CD14-positive monocyte (primary cell): ENCODE results near the gene CRYAB. TPM values are rescaled to one million over a fixed set of nuclear protein-coding genes. Genes with fewer than 3 reads are reported as not detected.

Source experiments
- DNase-seq, 3 donors: peaks; one replicate each; pipeline ENCODE4 v3.0.0-alpha.2; 2011 to 2022
- H2AFZ ChIP-seq: 2 replicates; pipeline ENCODE4 v1.6.0; 2012; ENCODE audit warnings: mild to moderate bottlenecking, low read depth, low read length, inconsistent platforms; ENCODE audit not compliant: insufficient read depth, poor library complexity, severe bottlenecking
- H3K27ac ChIP-seq, 2 donors: 1 replicate in 1 of 2; 2 replicates in 1 of 2; pipeline ENCODE4 v1.5.1; 2012 to 2013; ENCODE audit warnings: low read length in 2 of 2, control low read depth in 1 of 2, inconsistent platforms in 1 of 2, low read depth in 1 of 2, mild to moderate bottlenecking in 1 of 2
- H3K27me3 ChIP-seq, 2 donors: one replicate each; pipeline versions ENCODE4 v1.6.0 to v1.6.1; 2011 to 2013; ENCODE audit warnings: low read length in 2 of 2; ENCODE audit not compliant: control insufficient read depth in 2 of 2, insufficient read depth in 2 of 2
- H3K36me3 ChIP-seq, 2 donors: replicated peaks in 1 of 2; 1 replicate in 1 of 2; 2 replicates in 1 of 2; pipeline versions ENCODE4 v1.5.1 to v1.6.1; 2012 to 2013; ENCODE audit warnings: low read length in 2 of 2, control low read depth in 1 of 2, inconsistent platforms in 1 of 2, mild to moderate bottlenecking in 1 of 2; ENCODE audit not compliant: insufficient read depth in 2 of 2, control insufficient read depth in 1 of 2
- H3K4me1 ChIP-seq, 2 donors: 1 replicate in 1 of 2; 2 replicates in 1 of 2; pipeline versions ENCODE4 v1.5.1 to v1.6.1; 2012 to 2013; ENCODE audit warnings: low read length in 2 of 2, control low read depth in 1 of 2, inconsistent platforms in 1 of 2, mild to moderate bottlenecking in 1 of 2, moderate library complexity in 1 of 2; ENCODE audit not compliant: insufficient read depth in 2 of 2, control insufficient read depth in 1 of 2
- H3K4me2 ChIP-seq: replicated peaks from 2 replicates; pipeline ENCODE3; 2012; ENCODE audit warnings: low read length, moderate library complexity, mild to moderate bottlenecking; ENCODE audit not compliant: poor library complexity, severe bottlenecking; ENCODE audit errors: extremely low read depth
- H3K4me3 ChIP-seq, 3 experiments: fragments of 200-600 bp in 1 of 3; sonication (generic) in 1 of 3; replicated peaks in 1 of 3; 1 replicate in 2 of 3; 2 replicates in 1 of 3; pipeline ENCODE4 v1.5.1; 2011 to 2013; ENCODE audit warnings: low read length in 3 of 3, mild to moderate bottlenecking in 3 of 3, control low read depth in 2 of 3, low read depth in 2 of 3, inconsistent platforms in 1 of 3, moderate library complexity in 1 of 3
- H3K79me2 ChIP-seq: 2 replicates; pipeline ENCODE4 v1.6.0; 2012; ENCODE audit warnings: mild to moderate bottlenecking, control low read depth, inconsistent platforms, low read length, moderate library complexity; ENCODE audit not compliant: insufficient read depth
- H3K9ac ChIP-seq: 2 replicates; pipeline ENCODE4 v1.6.0; 2017; ENCODE audit warnings: low read length, mild to moderate bottlenecking; ENCODE audit not compliant: insufficient read depth, poor library complexity, severe bottlenecking
- H3K9me3 ChIP-seq, 2 donors: replicated peaks in 1 of 2; 1 replicate in 1 of 2; 2 replicates in 1 of 2; pipeline versions ENCODE4 v1.5.1 to v1.6.1; 2012 to 2013; ENCODE audit warnings: low read length in 2 of 2, control low read depth in 1 of 2; ENCODE audit not compliant: control insufficient read depth in 1 of 2, insufficient read depth in 1 of 2
- H4K20me1 ChIP-seq: 2 replicates; pipeline ENCODE4 v1.6.0; 2012; ENCODE audit warnings: mild to moderate bottlenecking, low read length, control low read depth, moderate library complexity; ENCODE audit not compliant: insufficient read depth
- H3K27ac Mint-ChIP-seq, 7 donors: one replicate each; pipeline ENCODE4 v1.8.0; 2020; ENCODE audit warnings: mild to moderate bottlenecking in 7 of 7, mixed read lengths in 7 of 7, moderate library complexity in 6 of 7, inconsistent platforms in 2 of 7
- H3K27me3 Mint-ChIP-seq, 3 donors: one replicate each; pipeline ENCODE4 v1.8.0; 2021 to 2022; ENCODE audit warnings: low read depth in 3 of 3, mild to moderate bottlenecking in 3 of 3, mixed read lengths in 3 of 3, moderate library complexity in 3 of 3, inconsistent platforms in 1 of 3
- H3K36me3 Mint-ChIP-seq, 2 donors: one replicate each; pipeline ENCODE4 v1.8.0; 2020; ENCODE audit warnings: mixed read lengths in 2 of 2, inconsistent platforms in 1 of 2, mild to moderate bottlenecking in 1 of 2
- H3K4me1 Mint-ChIP-seq: one replicate; pipeline ENCODE4 v1.8.0; 2020; ENCODE audit warnings: mild to moderate bottlenecking, mixed read lengths
- H3K4me3 Mint-ChIP-seq, 2 donors: one replicate each; pipeline ENCODE4 v1.8.0; 2020; ENCODE audit warnings: mild to moderate bottlenecking in 2 of 2, mixed read lengths in 2 of 2, moderate library complexity in 1 of 2
- H3K9me3 Mint-ChIP-seq, 7 donors: one replicate each; pipeline ENCODE4 v1.8.0; 2020 to 2022; ENCODE audit warnings: mixed read lengths in 7 of 7, mild to moderate bottlenecking in 6 of 7, moderate library complexity in 6 of 7, inconsistent platforms in 2 of 7
- CTCF ChIP-seq: fragments of 200-600 bp; IDR thresholded peaks from one replicate; pipeline ENCODE4 v1.8.0; 2022; ENCODE audit warnings: antibody characterized with exemption, mild to moderate bottlenecking
- WGBS: methylation state at CpG from one replicate; pipeline ENCODE4 v1.1.5; 2013; ENCODE audit warnings: missing lambda C conversion rate; ENCODE audit not compliant: insufficient coverage; 5-methylcytosine and 5-hydroxymethylcytosine counted together
- intact Hi-C, 2 donors: fragments of 100-400 bp; cut with micrococcal nuclease; formaldehyde crosslinking; loops; one replicate each; pipeline versions ENCODE4 v1.15.0 to v1.15.1; 2023
- polyA plus RNA-seq, 3 donors: library from polyadenylated mRNA; depleted of rRNA in 1 of 3; unstranded in 2 of 3; stranded (reverse) in 1 of 3; fragments of 300-500 nt in 2 of 3; fragments of >200 nt in 1 of 3; fragmentation: Illumina TruSeq in 2 of 3; gene quantifications; 1 replicate in 2 of 3; 2 replicates in 1 of 3; pipeline ENCODE4 v1.2.3, GENCODE V29; 2012 to 2021

CRYAB gene
- polyA plus RNA-seq, 3 donors = not detected

GRCh38 chr11:111944139-111944538 lies 32.6 kb upstream of the CRYAB start:
- Histone ChIP-seq H2AFZ (peak overlapping the region; percentile 20), H3K79me2 (no peaks in the 10 kb centered on the region), H3K27me3 (no peaks in the 10 kb centered on the region), H4K20me1 (no peaks in the 10 kb centered on the region), H3K9ac (no peak overlapping the region), H3K4me1 (peaks cover 9 to 10% of the 10 kb centered on the region in 2 donors), H3K4me2 (no peak overlapping the region), H3K4me3 (no peak overlapping the region), H3K27ac (no peak overlapping the region), H3K9me3 (no peaks in the 10 kb centered on the region), H3K36me3 (no peaks in the 10 kb centered on the region)
- Mint-ChIP-seq H3K27ac (peak overlapping the region in 2 of 7 donors; percentile 46 to 64), H3K4me3 (no peak overlapping the region), H3K4me1 (peaks cover 24% of the 10 kb centered on the region), H3K36me3 (no peaks in the 10 kb centered on the region), H3K9me3 (no peaks in the 10 kb centered on the region), H3K27me3 (peaks cover 0 to 2% (median 0%) of the 10 kb centered on the region in 3 donors)
- WGBS = 51% methylated on average over 3 of the region's 3 CpGs
- intact Hi-C loops = no loop called here
- DNase-seq = no peak
- no peak for TF ChIP-seq CTCF

GRCh38 chr11:111942829-111943228 lies 31.3 kb upstream of the CRYAB start:
- H3K9ac ChIP-seq = no peak overlapping the region
- no peak for TF ChIP-seq CTCF
- Mint-ChIP-seq H3K4me1 (peaks cover 31% of the 10 kb centered on the region), H3K4me3 (no peak overlapping the region), H3K36me3 (no peaks in the 10 kb centered on the region), H3K27me3 (peaks cover 0 to 2% (median 2%) of the 10 kb centered on the region in 3 donors), H3K27ac (no peak overlapping the region), H3K9me3 (no peaks in the 10 kb centered on the region)
- no peak overlapping the region for H3K4me3 ChIP-seq
- WGBS = 100% methylated on average over 3 of the region's 7 CpGs
- no peaks in the 10 kb centered on the region for H3K9me3 ChIP-seq
- intact Hi-C loops = no loop called here
- no peaks in the 10 kb centered on the region for H3K79me2 ChIP-seq
- no peak overlapping the region for H3K27ac ChIP-seq
- no peak overlapping the region for H2AFZ ChIP-seq
- no peaks in the 10 kb centered on the region for H4K20me1 ChIP-seq
- H3K27me3 ChIP-seq = no peaks in the 10 kb centered on the region
- H3K4me2 ChIP-seq = no peak overlapping the region
- peaks cover 22 to 23% of the 10 kb centered on the region in 2 donors for H3K4me1 ChIP-seq
- peak in 1 of 3 donors; percentile 47 for DNase-seq
- H3K36me3 ChIP-seq = no peaks in the 10 kb centered on the region
